Ovary (tissue), 9 donors: ENCODE data around the gene SLC12A3. TPM values are rescaled to one million over a fixed set of nuclear protein-coding genes. Genes with fewer than 3 reads are reported as not detected.

ENCODE experiments used
- DNase-seq, 5 donors: peaks; one replicate each; pipeline ENCODE4 v3.0.0-alpha.2; 2019 to 2020
- H3K27ac ChIP-seq, 2 donors: fragments of 200-600 bp; one replicate each; pipeline versions ENCODE4 v1.5.1 to v1.8.0; 2019 to 2022
- H3K27me3 ChIP-seq: fragments of 200-600 bp; one replicate; pipeline ENCODE4 v1.8.0; 2022
- H3K36me3 ChIP-seq: fragments of 200-600 bp; sonication (generic); one replicate; pipeline ENCODE4 v1.5.1; 2019
- H3K4me1 ChIP-seq: one replicate; pipeline ENCODE4 v1.8.1; 2013; ENCODE audit warnings: mild to moderate bottlenecking, moderate library complexity; ENCODE audit not compliant: insufficient read depth
- H3K4me3 ChIP-seq: fragments of 200-600 bp; sonication (generic); one replicate; pipeline ENCODE4 v1.5.1; 2017
- H3K9me3 ChIP-seq, 2 donors: fragments of 200-600 bp in 1 of 2; sonication (generic) in 1 of 2; one replicate each; pipeline versions ENCODE4 v1.5.1 to v1.8.1; 2013 to 2019; ENCODE audit warnings: mild to moderate bottlenecking in 1 of 2, moderate library complexity in 1 of 2
- EP300 ChIP-seq: sonication (generic); formaldehyde crosslinking; IDR thresholded peaks from one replicate; pipeline ENCODE4 v1.6.1; 2017; ENCODE audit warnings: antibody characterized with exemption
- POLR2A ChIP-seq: fragments of 450-650 bp; IDR thresholded peaks from one replicate; pipeline ENCODE4 v1.6.1; 2017; ENCODE audit warnings: antibody characterized with exemption, mild to moderate bottlenecking, moderate library complexity
- WGBS, 3 donors: extraction: QIAGEN DNeasy Blood & Tissue Kit in 1 of 3; methylation state at CpG; one replicate each; pipeline versions ENCODE4 v1.1.5 to v1.1.7; 2013 to 2017; 5-methylcytosine and 5-hydroxymethylcytosine counted together
- intact Hi-C, 4 donors: fragments of 100-400 bp; cut with DNase I; formaldehyde crosslinking; loops; one replicate each; pipeline versions ENCODE4 v1.11.0 to v1.15.1; 2022 to 2023
- polyA plus RNA-seq, 2 donors: library from polyadenylated mRNA; stranded (reverse); fragments of 200-250 nt in 1 of 2; fragments of 350-450 nt in 1 of 2; fragmentation: Illumina TruSeq in 1 of 2; extraction: RNeasy Lipid Tissue Mini Kit (QIAGEN cat#74804) in 1 of 2; gene quantifications; one replicate each; pipeline ENCODE4 v1.2.3, GENCODE V29; 2013 to 2014
- total RNA-seq, 7 donors: library from RNA; depleted of rRNA in 2 of 7; stranded (reverse); fragments of >200 nt in 2 of 7; fragmentation: NEBNext Ultra II Directional in 3 of 7; extraction: Animal tissue kit (Norgen Biotek cat#: 25700) in 3 of 7; gene quantifications; one replicate each; pipeline versions ENCODE4 v1.1.0 to v1.2.4, GENCODE V29; 2016 to 2023
- TF ChIP-seq, protein P1 (sequence below), 3 donors: fragments of 450-650 bp in 2 of 3; fragments of 200-600 bp in 1 of 3; IDR thresholded peaks; one replicate each; pipeline versions ENCODE4 v1.5.1 to v1.8.0; 2016 to 2022; ENCODE audit warnings: antibody characterized with exemption in 3 of 3, mild to moderate bottlenecking in 1 of 3
- donor health status: DM: no; HTN: no; CAD: no; lungs with moderate emphysema.
- donor health status: DM: no; HTN: no; CAD: no.
- donor health status: Bipolar disorder and iron deficiency.
- donor health status: DM: yes; HTN: yes; CAD: no.
- donor health status: DM: no; HTN: no; CAD: no.
- donor health status: DM: yes; HTN: yes; CAD: no.

Gene SLC12A3
- total and polyA plus RNA-seq, 9 donors = 0.04 to 0.37 TPM; not detected in 7

GRCh38 chr16:56923481-56924091 is 58.6 kb downstream of the SLC12A3 start:
- H3K36me3 ChIP-seq = no peaks in the 10 kb centered on the region
- DNase-seq = peak in 1 of 5 donors; percentile 17
- WGBS, 3 donors = 64 to 83% (median 74%) methylated on average over 9 of the region's 9 CpGs
- H3K4me3 ChIP-seq = no peak overlapping the region
- H3K9me3 ChIP-seq = no peaks in the 10 kb centered on the region
- H3K27me3 ChIP-seq = no peaks in the 10 kb centered on the region
- intact Hi-C loops = no loop called here
- H3K27ac ChIP-seq = no peak overlapping the region
- no peaks in the 10 kb centered on the region for H3K4me1 ChIP-seq
- TF ChIP-seq EP300 = no peak
- TF ChIP-seq, protein P1, sequence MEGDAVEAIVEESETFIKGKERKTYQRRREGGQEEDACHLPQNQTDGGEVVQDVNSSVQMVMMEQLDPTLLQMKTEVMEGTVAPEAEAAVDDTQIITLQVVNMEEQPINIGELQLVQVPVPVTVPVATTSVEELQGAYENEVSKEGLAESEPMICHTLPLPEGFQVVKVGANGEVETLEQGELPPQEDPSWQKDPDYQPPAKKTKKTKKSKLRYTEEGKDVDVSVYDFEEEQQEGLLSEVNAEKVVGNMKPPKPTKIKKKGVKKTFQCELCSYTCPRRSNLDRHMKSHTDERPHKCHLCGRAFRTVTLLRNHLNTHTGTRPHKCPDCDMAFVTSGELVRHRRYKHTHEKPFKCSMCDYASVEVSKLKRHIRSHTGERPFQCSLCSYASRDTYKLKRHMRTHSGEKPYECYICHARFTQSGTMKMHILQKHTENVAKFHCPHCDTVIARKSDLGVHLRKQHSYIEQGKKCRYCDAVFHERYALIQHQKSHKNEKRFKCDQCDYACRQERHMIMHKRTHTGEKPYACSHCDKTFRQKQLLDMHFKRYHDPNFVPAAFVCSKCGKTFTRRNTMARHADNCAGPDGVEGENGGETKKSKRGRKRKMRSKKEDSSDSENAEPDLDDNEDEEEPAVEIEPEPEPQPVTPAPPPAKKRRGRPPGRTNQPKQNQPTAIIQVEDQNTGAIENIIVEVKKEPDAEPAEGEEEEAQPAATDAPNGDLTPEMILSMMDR (IDR thresholded peaks at IDR 0.05) = no peak
- TF ChIP-seq POLR2A = no peak

GRCh38 chr16:56927471-56927870 is 62.5 kb downstream of the SLC12A3 start:
- H3K27me3 ChIP-seq = no peaks in the 10 kb centered on the region
- no peak for TF ChIP-seq POLR2A
- TF ChIP-seq, protein P1 (IDR thresholded peaks at IDR 0.05) = no peak
- no peak for TF ChIP-seq EP300
- H3K36me3 ChIP-seq = no peaks in the 10 kb centered on the region
- intact Hi-C loops = no loop called here
- WGBS, 3 donors = 53 to 57% (median 55%) methylated on average over 2 of the region's 2 CpGs
- DNase-seq = no peak
- H3K4me3 ChIP-seq = no peak overlapping the region
- H3K4me1 ChIP-seq = peaks cover 4% of the 10 kb centered on the region
- no peak overlapping the region for H3K27ac ChIP-seq
- no peaks in the 10 kb centered on the region for H3K9me3 ChIP-seq

GRCh38 chr16:56929639-56930038 is 64.6 kb downstream of the SLC12A3 start:
- Histone ChIP-seq H3K27ac (no peak overlapping the region), H3K27me3 (no peaks in the 10 kb centered on the region), H3K36me3 (no peaks in the 10 kb centered on the region), H3K4me1 (peaks cover 4% of the 10 kb centered on the region), H3K4me3 (no peak overlapping the region), H3K9me3 (no peaks in the 10 kb centered on the region)
- intact Hi-C loops = loop anchor here in 3 of 4 donors (5.0 to 10.0 kb wide), 3 partner anchors 55 to 805 kb away; partner anchors contain the start of gene KATNB1 (in 1 of the 3)
- WGBS, 3 donors = 95 to 98% (median 96%) methylated on average over 4 of the region's 4 CpGs
- peak in 1 of 5 donors; percentile 20 for DNase-seq
- TF ChIP-seq, protein P1 (IDR thresholded peaks at IDR 0.05) = no peak
- no peak for TF ChIP-seq EP300
- TF ChIP-seq POLR2A = no peak

GRCh38 chr16:56930486-56931270 is 65.7 kb downstream of the SLC12A3 start:
- 82 to 91% (median 83%) methylated on average over 13 to 15 of the region's 15 CpGs for WGBS, 3 donors
- Histone ChIP-seq H3K9me3 (no peaks in the 10 kb centered on the region), H3K36me3 (no peaks in the 10 kb centered on the region), H3K27me3 (no peaks in the 10 kb centered on the region), H3K4me1 (peaks cover 4% of the 10 kb centered on the region), H3K27ac (peak overlapping the region; percentile 94 to 98), H3K4me3 (no peak overlapping the region)
- TF ChIP-seq POLR2A (no peak), EP300 (no peak)
- TF ChIP-seq, protein P1 (IDR thresholded peaks at IDR 0.05) = no peak
- no peak for DNase-seq
- intact Hi-C loops = loop anchor here in 3 of 4 donors (5.0 to 10.0 kb wide), 3 partner anchors 56 to 804 kb away; partner anchors contain the start of gene KATNB1 (in 1 of the 3)
